Measurements from ENCODE around the gene PTPN14.
"Not testable (repeated sequence)": the region's sequence is repeated elsewhere in the genome, so short reads cannot be mapped to it uniquely, and the experiment has no call there.

PTPN14 gene

DNA sequence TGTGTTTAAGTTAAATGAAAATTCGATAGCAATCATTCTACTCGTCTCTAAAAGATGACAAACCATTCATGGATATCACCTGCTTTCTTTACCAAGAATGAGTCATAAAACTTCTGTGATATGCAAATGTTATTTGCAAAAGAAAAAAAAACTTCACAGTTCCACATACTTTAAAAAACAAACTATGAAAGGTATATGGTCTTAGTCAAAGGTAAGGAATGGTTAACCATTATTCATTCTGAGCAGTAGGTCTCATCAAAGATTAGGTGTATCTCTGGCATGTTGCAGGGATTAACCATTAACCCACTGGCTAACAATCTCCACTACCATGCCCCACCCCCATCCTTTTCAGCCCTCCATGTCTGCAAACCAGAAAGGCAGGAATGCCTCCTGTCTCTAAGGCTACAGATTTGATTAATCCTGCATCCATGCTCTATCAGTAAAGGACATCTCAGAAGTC, 44.4 kb downstream of the PTPN14 start:
- peak; percentile 17 for DNase-seq

- no peak for DNase-seq
Observed at GRCh38 chr1:214505134-214505533, 46.3 kb downstream of the PTPN14 start.

DNA sequence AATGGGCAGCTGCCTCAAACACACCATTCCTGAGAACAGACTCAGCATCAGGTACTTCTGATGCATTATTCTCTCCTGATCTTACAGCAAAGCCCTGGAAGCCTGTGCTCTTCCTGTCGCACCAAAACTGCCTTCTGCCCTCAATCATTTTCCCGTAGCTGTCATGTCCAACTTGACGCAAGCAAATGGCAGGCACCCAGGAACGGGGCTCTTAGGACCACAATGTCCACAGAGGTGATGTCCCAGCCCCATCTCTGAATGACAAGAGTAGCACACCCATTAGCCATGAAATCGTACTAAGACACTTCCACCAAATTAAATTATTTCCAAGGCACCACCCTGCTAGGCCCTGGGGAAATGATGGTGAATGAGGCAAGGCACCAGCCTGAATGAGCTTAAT, 47.1 kb downstream of the PTPN14 start:
- no peak for DNase-seq

- DNase-seq: no peak
Observed at GRCh38 chr1:214503553-214503952, 47.8 kb downstream of the PTPN14 start.

GRCh38 chr1:214500340-214501055, 50.9 kb downstream of the PTPN14 start:
- peak; percentile 59 for DNase-seq

GRCh38 chr1:214499732-214500131, 51.7 kb downstream of the PTPN14 start:
- DNase-seq: no peak

GRCh38 chr1:214498021-214498420, 53.4 kb downstream of the PTPN14 start:
- no peak for DNase-seq

GRCh38 chr1:214496126-214496525, 55.3 kb downstream of the PTPN14 start:
- DNase-seq: no peak

DNA sequence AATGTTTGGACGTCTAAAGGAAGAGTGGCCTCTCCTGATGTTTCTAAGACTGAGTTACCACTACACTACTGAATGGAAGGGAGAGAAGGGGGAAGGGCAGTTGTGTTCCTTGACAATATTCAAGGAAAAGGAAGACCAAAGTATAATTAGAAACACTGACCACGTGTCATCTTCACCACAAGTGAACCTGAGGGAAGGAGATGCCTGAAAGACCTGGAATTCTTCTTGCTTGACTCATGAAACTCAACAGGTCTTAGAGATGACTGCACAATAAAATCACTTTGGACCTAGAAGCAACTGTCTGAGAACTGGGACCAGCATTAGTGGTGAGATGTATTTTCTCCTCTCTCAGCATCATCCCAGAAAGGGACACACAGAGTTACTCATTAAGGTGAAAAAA, 56.7 kb downstream of the PTPN14 start:
- peak; percentile 70 for DNase-seq

DNA sequence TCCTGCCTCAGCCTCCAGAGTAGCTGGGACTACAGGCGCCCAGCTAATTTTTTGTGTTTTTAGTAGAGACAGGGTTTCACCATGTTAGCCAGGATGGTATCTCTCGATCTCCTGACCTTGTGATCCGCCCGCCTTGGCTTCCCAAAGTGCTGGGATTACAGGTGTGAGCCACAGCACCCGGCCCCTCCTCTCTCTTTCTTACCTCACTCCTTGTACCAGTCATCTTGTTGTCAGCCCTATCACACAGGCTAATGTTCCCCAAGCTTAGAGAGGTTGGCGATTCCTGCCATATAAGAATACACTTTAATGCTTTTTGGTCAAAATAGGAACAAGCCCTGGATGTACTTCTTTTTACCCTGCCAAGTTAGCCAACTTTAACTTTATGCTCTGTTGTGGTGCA, 57.2 kb downstream of the PTPN14 start:
- not testable (repeated sequence) for DNase-seq

DNA sequence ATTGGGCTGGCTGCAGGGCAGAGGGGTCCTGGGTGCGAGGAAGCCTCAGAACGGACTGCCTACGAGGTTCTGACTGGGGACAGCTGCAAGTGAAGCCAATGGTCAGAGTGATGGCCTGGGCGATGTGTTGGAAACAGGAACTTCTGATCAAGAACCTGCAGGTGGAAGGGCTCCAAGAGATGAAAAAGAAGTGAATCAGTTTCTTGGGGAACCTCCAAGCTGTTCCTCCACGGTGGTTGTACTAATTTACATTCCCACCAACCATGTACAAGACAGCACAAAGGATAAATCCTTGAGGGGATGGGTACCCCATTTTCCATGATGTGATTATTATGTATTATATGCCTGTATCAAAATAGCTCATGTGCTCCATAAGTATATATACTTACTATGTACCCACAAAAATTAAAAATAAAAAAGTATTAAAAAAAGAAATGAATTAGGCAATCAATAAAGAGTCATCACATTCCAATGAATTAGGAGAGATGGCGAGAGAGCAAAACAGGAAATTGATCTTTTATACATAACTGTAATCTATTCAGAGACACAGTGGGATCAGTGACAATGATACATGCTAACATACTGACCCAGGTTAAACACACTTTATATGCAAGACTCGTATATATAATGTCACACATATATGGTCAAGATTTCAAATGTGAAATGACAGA, 58.1 kb downstream of the PTPN14 start:
- DNase-seq: no peak

DNA sequence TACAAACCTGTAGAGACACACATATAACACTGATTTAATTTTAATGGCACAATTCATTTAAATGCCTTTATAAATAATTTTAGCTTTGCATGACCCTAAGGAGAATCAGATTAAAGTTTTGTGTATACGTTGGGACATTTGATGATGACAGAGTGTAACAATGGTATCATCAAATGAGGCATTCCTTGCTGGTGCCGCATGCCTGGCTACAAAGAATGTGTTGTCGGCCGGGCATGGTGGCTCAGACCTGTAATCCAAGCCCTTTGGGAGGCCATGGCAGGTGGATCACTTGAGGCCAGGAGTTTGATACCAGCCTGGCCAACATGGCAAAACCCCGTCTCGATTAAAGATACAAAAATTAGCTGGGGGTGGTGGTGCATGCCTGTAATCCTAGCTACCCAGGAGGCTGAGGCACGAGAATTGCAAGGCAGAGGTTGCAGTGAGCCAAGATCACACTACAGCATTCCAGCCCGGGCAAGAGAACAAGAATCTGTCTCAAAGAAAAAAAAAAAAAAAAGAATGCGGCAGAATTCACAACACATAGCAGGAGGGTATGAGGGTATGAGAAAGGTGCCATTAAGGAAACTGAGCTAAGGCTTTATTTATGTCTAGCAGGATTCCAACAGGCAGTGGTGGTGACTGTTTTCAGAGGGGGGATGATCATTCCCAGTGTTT, 58.9 kb downstream of the PTPN14 start:
- peak; percentile 32 for DNase-seq

- no peak for DNase-seq
Observed at GRCh38 chr1:214491468-214492146, 59.8 kb downstream of the PTPN14 start.

DNA sequence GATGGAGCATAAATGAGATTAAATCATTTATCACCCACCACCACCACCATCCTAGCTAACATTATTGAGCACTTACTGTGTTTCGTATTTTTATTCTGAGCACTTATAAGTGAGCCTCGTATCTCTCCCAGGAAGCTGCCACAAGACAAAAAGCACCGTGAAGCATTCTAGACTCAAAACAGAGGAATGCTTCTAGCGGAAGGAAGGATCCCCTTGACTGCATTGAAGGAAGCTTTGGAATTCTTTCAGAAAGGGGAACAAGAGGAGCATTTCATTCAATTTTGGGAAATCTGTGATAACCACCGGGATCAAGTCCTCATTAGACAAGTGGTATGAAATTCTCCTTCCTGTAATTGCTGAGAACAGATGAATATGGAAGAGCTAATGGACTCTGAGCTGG, 66.3 kb downstream of the PTPN14 start:
- no peak for DNase-seq

GRCh38 chr1:214483180-214483579, 68.2 kb downstream of the PTPN14 start:
- DNase-seq: not testable (repeated sequence)

GRCh38 chr1:214481983-214482634, 69.3 kb downstream of the PTPN14 start:
- DNase-seq: not testable (repeated sequence)

DNA sequence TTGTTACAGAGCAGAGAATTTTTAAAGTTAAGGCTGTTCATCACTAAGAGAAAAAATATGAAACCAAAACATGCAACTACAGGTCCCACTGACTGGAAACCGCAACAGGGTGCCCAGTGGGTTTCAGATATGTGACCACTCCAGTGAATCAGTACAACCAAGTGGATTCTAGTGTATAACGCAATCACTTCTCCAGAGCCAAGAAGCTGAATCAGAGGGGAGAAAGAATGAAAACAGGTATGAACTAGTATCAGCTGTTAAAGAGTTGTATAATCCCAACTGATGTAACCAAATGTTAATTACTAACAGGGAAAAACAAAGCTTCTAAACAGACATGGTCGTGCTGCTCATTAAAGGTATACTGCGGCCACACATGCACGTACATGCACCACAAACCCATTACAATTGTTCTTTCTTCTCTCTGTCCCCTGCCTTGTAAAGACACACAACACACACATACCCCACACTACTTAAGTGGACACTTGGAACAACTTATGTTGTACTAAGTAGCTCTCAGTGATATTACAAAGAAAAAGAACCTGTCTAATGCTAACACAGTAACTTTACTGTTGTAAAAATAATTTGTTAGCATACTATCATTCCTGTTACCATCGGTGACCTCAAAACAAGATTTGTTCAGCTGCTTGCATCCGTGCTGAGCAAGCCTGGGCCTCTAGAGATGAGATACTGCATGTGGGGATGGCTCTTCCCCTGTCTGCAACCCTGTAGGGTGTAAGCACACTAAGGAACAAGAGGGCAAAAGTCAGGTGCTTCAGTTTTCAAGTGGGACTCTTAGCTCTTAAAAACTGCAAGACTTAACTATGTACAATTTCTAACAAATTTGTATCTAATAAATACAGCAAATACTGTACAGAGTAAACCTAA, 74.2 kb downstream of the PTPN14 start:
- peak; percentile 90 for DNase-seq

GRCh38 chr1:214476229-214476985, 75.0 kb downstream of the PTPN14 start:
- DNase-seq: no peak

DNA sequence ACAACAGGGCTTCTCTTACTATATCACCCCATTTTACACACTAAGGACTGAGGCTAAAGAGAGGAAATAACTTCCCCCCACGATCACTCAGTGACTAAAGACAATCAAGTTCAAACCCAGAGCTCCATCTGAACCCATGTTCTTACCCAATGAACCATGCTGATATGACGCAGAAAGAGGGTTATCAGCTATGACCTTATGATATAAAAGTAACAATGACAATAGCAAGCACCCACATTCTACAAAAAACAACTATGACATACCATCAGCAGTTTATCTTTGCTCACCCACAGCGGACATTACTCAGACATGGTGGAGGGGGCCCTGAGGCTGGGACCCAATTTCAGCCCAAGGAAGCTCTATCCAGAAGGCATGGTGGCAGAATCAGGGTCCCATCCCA, 75.7 kb downstream of the PTPN14 start:
- no peak for DNase-seq

DNA sequence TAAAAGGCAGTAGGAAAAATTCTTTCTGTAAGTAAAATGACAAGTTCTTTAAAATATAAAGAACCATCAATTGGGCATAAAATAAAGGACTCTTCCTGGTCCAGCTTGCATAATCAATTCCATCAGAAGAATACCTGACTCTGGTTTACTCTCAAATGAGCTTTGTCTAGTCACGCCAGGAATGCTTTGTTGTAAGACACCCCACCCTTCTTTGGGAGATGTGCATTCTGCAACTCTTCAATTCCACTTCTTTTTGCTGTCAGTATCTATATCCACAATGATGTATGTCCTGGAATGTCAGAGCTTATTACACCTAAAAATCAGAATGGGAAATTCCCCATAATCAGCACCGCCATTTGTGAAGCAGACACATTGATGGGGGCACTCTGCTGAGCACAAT, 76.1 kb downstream of the PTPN14 start:
- DNase-seq: no peak

GRCh38 chr1:214474467-214474866, 76.9 kb downstream of the PTPN14 start:
- DNase-seq: no peak
